ENCODE results near the gene IL19. TPM values are rescaled to one million over a fixed set of nuclear protein-coding genes. Genes with fewer than 3 reads are reported as not detected.
A peak's percentile ranks its signal among the peaks of the same experiment; 100 is the strongest.

The IL19 gene
- total RNA-seq, 1 donor from 2014 or later, result not detected

GRCh38 chr1:206856674-206857464, 86.3 kb downstream of the IL19 start:
- no peak for TF ChIP-seq CTCF (IDR thresholded peaks at IDR 0.05)
- Mint-ChIP-seq H3K36me3 (ENCODE audit: unreplicated experiment) (no peaks in the 10 kb centered on the region), H3K4me1 (ENCODE audit: unreplicated experiment) (no peaks in the 10 kb centered on the region), H3K27me3 (ENCODE audit: unreplicated experiment) (peaks cover 26% of the 10 kb centered on the region), H3K4me3 (ENCODE audit: unreplicated experiment) (no peak overlapping the region), H3K9me3 (ENCODE audit: unreplicated experiment) (peaks cover 12% of the 10 kb centered on the region), H3K27ac (ENCODE audit: unreplicated experiment) (no peak overlapping the region)
- no peak for DNase-seq (ENCODE audit: extremely low spot score, unreplicated experiment)

- Mint-ChIP-seq H3K4me1 (ENCODE audit: unreplicated experiment) (no peaks in the 10 kb centered on the region), H3K4me3 (ENCODE audit: unreplicated experiment) (no peak overlapping the region), H3K27ac (ENCODE audit: unreplicated experiment) (no peak overlapping the region), H3K9me3 (ENCODE audit: unreplicated experiment) (no peaks in the 10 kb centered on the region), H3K36me3 (ENCODE audit: unreplicated experiment) (no peaks in the 10 kb centered on the region), H3K27me3 (ENCODE audit: unreplicated experiment) (peaks cover 32% of the 10 kb centered on the region)
- DNase-seq (ENCODE audit: extremely low spot score, unreplicated experiment), result peak; percentile 19
- no peak for TF ChIP-seq CTCF (IDR thresholded peaks at IDR 0.05)
These were observed 88.5 kb downstream of the IL19 start for GRCh38 chr1:206859082-206859521.

GRCh38 chr1:206860165-206860564, 89.6 kb downstream of the IL19 start:
- Mint-ChIP-seq H3K36me3 (ENCODE audit: unreplicated experiment) (no peaks in the 10 kb centered on the region), H3K4me3 (ENCODE audit: unreplicated experiment) (no peak overlapping the region), H3K27me3 (ENCODE audit: unreplicated experiment) (peaks cover 32% of the 10 kb centered on the region), H3K4me1 (ENCODE audit: unreplicated experiment) (no peaks in the 10 kb centered on the region), H3K27ac (ENCODE audit: unreplicated experiment) (no peak overlapping the region), H3K9me3 (ENCODE audit: unreplicated experiment) (no peaks in the 10 kb centered on the region)
- no peak for TF ChIP-seq CTCF (IDR thresholded peaks at IDR 0.05)
- DNase-seq (ENCODE audit: extremely low spot score, unreplicated experiment), result no peak

- Mint-ChIP-seq H3K36me3 (ENCODE audit: unreplicated experiment) (no peaks in the 10 kb centered on the region), H3K27me3 (ENCODE audit: unreplicated experiment) (peaks cover 44% of the 10 kb centered on the region), H3K4me3 (ENCODE audit: unreplicated experiment) (no peak overlapping the region), H3K9me3 (ENCODE audit: unreplicated experiment) (no peaks in the 10 kb centered on the region), H3K4me1 (ENCODE audit: unreplicated experiment) (no peaks in the 10 kb centered on the region), H3K27ac (ENCODE audit: unreplicated experiment) (no peak overlapping the region)
- DNase-seq (ENCODE audit: extremely low spot score, unreplicated experiment), result no peak
- no peak for TF ChIP-seq CTCF (IDR thresholded peaks at IDR 0.05)
These were observed 92.7 kb downstream of the IL19 start for GRCh38 chr1:206863266-206863665.

- Mint-ChIP-seq H3K27me3 (ENCODE audit: unreplicated experiment) (peaks cover 46% of the 10 kb centered on the region), H3K36me3 (ENCODE audit: unreplicated experiment) (no peaks in the 10 kb centered on the region), H3K4me1 (ENCODE audit: unreplicated experiment) (no peaks in the 10 kb centered on the region), H3K9me3 (ENCODE audit: unreplicated experiment) (no peaks in the 10 kb centered on the region), H3K4me3 (ENCODE audit: unreplicated experiment) (no peak within 1 kb of the TSS), H3K27ac (ENCODE audit: unreplicated experiment) (no peak within 1 kb of the TSS)
- peak; percentile 84 for DNase-seq (ENCODE audit: extremely low spot score, unreplicated experiment)
- peak; percentile 60 for TF ChIP-seq CTCF (IDR thresholded peaks at IDR 0.05)
These were observed 94.5 kb downstream of the IL19 start, which contains the start of gene IL20 for GRCh38 chr1:206864939-206865671. Gene IL20 (plus strand): TSS chr1:206865623. CDS start chr1:206865853, 230 bp downstream.
